ENCODE measurements around the gene USP49.
A peak's percentile ranks its signal among the peaks of the same experiment; 100 is the strongest.

USP49 gene

GRCh38 chr6:41927253-41927652 is 32.1 kb upstream of the USP49 start:
- no peak for DNase-seq

- DNase-seq, result no peak
Observed at GRCh38 chr6:41922154-41922553, 27.0 kb upstream of the USP49 start.

- DNase-seq, result peak; percentile 27
Observed at GRCh38 chr6:41921712-41921998, 26.5 kb upstream of the USP49 start.

- peak; percentile 91 for DNase-seq
Observed at GRCh38 chr6:41920921-41921711, 25.9 kb upstream of the USP49 start, which contains the start of the genes BYSL and MED20. BYSL (plus strand) TSS chr6:41921499; CDS start chr6:41921563, 64 bp downstream. MED20 (minus strand) TSS chr6:41921139; CDS start chr6:41921018, 121 bp downstream.

- DNase-seq, result no peak
Observed at GRCh38 chr6:41917528-41917927, 22.4 kb upstream of the USP49 start.

GRCh38 chr6:41914869-41915530 is 19.8 kb upstream of the USP49 start:
- DNase-seq, result no peak

GRCh38 chr6:41914343-41914742 is 19.2 kb upstream of the USP49 start:
- no peak for DNase-seq

- DNase-seq, result no peak
Observed at GRCh38 chr6:41909727-41910126, 14.6 kb upstream of the USP49 start.

GRCh38 chr6:41901882-41902519 is 6.8 kb upstream of the USP49 start:
- no peak for DNase-seq

- no peak for DNase-seq
Observed at GRCh38 chr6:41900861-41901260, 5.7 kb upstream of the USP49 start.

- no peak for DNase-seq
Observed at GRCh38 chr6:41896281-41896680, 1.1 kb upstream of the USP49 start.

- peak; percentile 76 for DNase-seq
Observed at GRCh38 chr6:41894366-41895299, 542 bp downstream of the USP49 start.

GRCh38 chr6:41892921-41893564 is 2.1 kb downstream of the USP49 start:
- no peak for DNase-seq

GRCh38 chr6:41887331-41887751 is 7.8 kb downstream of the USP49 start:
- DNase-seq, result no peak

GRCh38 chr6:41885930-41886329 is 9.2 kb downstream of the USP49 start:
- DNase-seq, result no peak

- no peak for DNase-seq
Observed at GRCh38 chr6:41884957-41885356, 10.2 kb downstream of the USP49 start.

- no peak for DNase-seq
Observed at GRCh38 chr6:41881506-41881905, 13.7 kb downstream of the USP49 start.

- no peak for DNase-seq
Observed at GRCh38 chr6:41878961-41879405, 16.2 kb downstream of the USP49 start.

- DNase-seq, result no peak
Observed at GRCh38 chr6:41878246-41878645, 16.9 kb downstream of the USP49 start.

GRCh38 chr6:41877051-41877680 is 18.0 kb downstream of the USP49 start:
- DNase-seq, result no peak

GRCh38 chr6:41874741-41875140 is 20.4 kb downstream of the USP49 start:
- DNase-seq, result no peak

GRCh38 chr6:41872147-41872546 is 23.0 kb downstream of the USP49 start:
- no peak for DNase-seq
